Right ventricle myocardium inferior (tissue), 1 donor: ENCODE measurements around the gene ARHGAP26. TPM values are rescaled to one million over a fixed set of nuclear protein-coding genes. Genes with fewer than 3 reads are reported as not detected.

Experiments used
- ATAC-seq: fragments of 200-7000 bp; cut with Tn5 transposase; one replicate; pipeline ENCODE4 v1.9.1; 2020; ENCODE audit warnings: mild to moderate bottlenecking, moderate library complexity
- DNase-seq: peaks from one replicate; pipeline ENCODE4 v3.0.0; 2021; ENCODE audit errors: missing footprints
- intact Hi-C: fragments of 100-400 bp; cut with DNase I; formaldehyde crosslinking; loops from one replicate; pipeline ENCODE4 v1.11.0; 2022
- total RNA-seq: library from RNA; stranded (reverse); fragmentation: NEBNext Ultra II Directional; extraction: Animal tissue kit (Norgen Biotek cat#: 25700); gene quantifications from one replicate; pipeline ENCODE4 v1.2.1, GENCODE V29; 2021
- donor health status: DM: no; HTN: yes; CAD: no; lungs with severe emphysema.

The ARHGAP26 gene
- total RNA-seq, 1 donor from 2014 or later = 29.8 TPM

- DNase-seq (no peak), ATAC-seq (peak; percentile 36)
- intact Hi-C loops = no loop called here
Observed at GRCh38 chr5:143041461-143041860, 271.3 kb downstream of the ARHGAP26 start.

- peak; percentile 63 for ATAC-seq
- no peak for DNase-seq
- intact Hi-C loops = loop anchor here (2.0 kb wide), 1 partner anchor 15 kb away; no protein-coding TSS in a partner anchor
Observed at GRCh38 chr5:143041972-143042770, 272.0 kb downstream of the ARHGAP26 start.

GRCh38 chr5:143044265-143044664 lies 274.1 kb downstream of the ARHGAP26 start:
- intact Hi-C loops = no loop called here
- DNase-seq = no peak
- no peak for ATAC-seq

GRCh38 chr5:143045062-143045461 lies 274.9 kb downstream of the ARHGAP26 start:
- DNase-seq (no peak), ATAC-seq (no peak)
- intact Hi-C loops = no loop called here

- no peak for ATAC-seq
- DNase-seq = no peak
- intact Hi-C loops = no loop called here
Observed at GRCh38 chr5:143046314-143046713, 276.1 kb downstream of the ARHGAP26 start.

- DNase-seq = no peak
- intact Hi-C loops = no loop called here
- ATAC-seq = no peak
Observed at GRCh38 chr5:143047091-143047490, 276.9 kb downstream of the ARHGAP26 start.

GRCh38 chr5:143050183-143050582 lies 280.0 kb downstream of the ARHGAP26 start:
- ATAC-seq (no peak), DNase-seq (no peak)
- intact Hi-C loops = no loop called here

- ATAC-seq = peak; percentile 97
- intact Hi-C loops = no loop called here
Observed at GRCh38 chr5:143051244-143052058, 281.3 kb downstream of the ARHGAP26 start.

GRCh38 chr5:143052967-143053682 lies 282.9 kb downstream of the ARHGAP26 start:
- intact Hi-C loops = no loop called here
- ATAC-seq (no peak), DNase-seq (no peak)

More at GRCh38 chr5:143051244-143052058, 281.3 kb downstream of the ARHGAP26 start:
- DNase-seq = no peak

- intact Hi-C loops = no loop called here
- no peak for DNase-seq
- ATAC-seq = no peak
Observed at GRCh38 chr5:143053780-143054179, 283.6 kb downstream of the ARHGAP26 start.

GRCh38 chr5:143054480-143054941 lies 284.3 kb downstream of the ARHGAP26 start:
- intact Hi-C loops = no loop called here
- DNase-seq = no peak

GRCh38 chr5:143055596-143056338 lies 285.6 kb downstream of the ARHGAP26 start:
- ATAC-seq (no peak), DNase-seq (no peak)
- intact Hi-C loops = no loop called here

More at GRCh38 chr5:143054480-143054941, 284.3 kb downstream of the ARHGAP26 start:
- no peak for ATAC-seq

- DNase-seq = no peak
- no peak for ATAC-seq
- intact Hi-C loops = no loop called here
Observed at GRCh38 chr5:143056339-143056704, 286.1 kb downstream of the ARHGAP26 start.

GRCh38 chr5:143056792-143057579 lies 286.8 kb downstream of the ARHGAP26 start:
- ATAC-seq = peak; percentile 49
- DNase-seq = no peak
- intact Hi-C loops = no loop called here

GRCh38 chr5:143057580-143057999 lies 287.4 kb downstream of the ARHGAP26 start:
- intact Hi-C loops = no loop called here
- no peak for DNase-seq
- no peak for ATAC-seq

GRCh38 chr5:143059355-143059754 lies 289.2 kb downstream of the ARHGAP26 start:
- DNase-seq = no peak
- intact Hi-C loops = no loop called here

GRCh38 chr5:143059976-143060765 lies 290.0 kb downstream of the ARHGAP26 start:
- no peak for DNase-seq
- intact Hi-C loops = loop anchor here (5.0 kb wide), 4 partner anchors 38 to 342 kb away; partner anchors contain the start of gene NR3C1
- ATAC-seq = no peak

More at GRCh38 chr5:143059355-143059754, 289.2 kb downstream of the ARHGAP26 start:
- no peak for ATAC-seq
